ENCODE measurements around the gene PLXNC1. TPM values are rescaled to one million over a fixed set of nuclear protein-coding genes. Genes with fewer than 3 reads are reported as not detected.

The PLXNC1 gene
- total and polyA plus RNA-seq, 9 of the 15 experiments (the other 6 are each of a cell fraction or from before 2014, with no cell fraction given): 0.08 to 0.87 (median 0.28) TPM

GRCh38 chr12:94100990-94101737 is 47.2 kb upstream of the PLXNC1 start (continued):
- TF ChIP-seq ZNF740 (CRISPR knock-in tag; IDR thresholded peaks at IDR 0.05): peak; percentile 25; the same call in 1 of the 2 replicates
- TF ChIP-seq ZNF740 (tag; IDR thresholded peaks at IDR 0.05): 0 out of 4 replicates have a peak, but pooled peaks of 1 of the 2 experiments have one; percentile 34
- no peak for TF ChIP-seq ZNF165 (CRISPR knock-in tag; IDR thresholded peaks at IDR 0.05; ENCODE audit: borderline replicate concordance)
- TF ChIP-seq SOX6 (IDR thresholded peaks at IDR 0.05): no peak
- TF ChIP-seq TOE1 (IDR thresholded peaks at IDR 0.05; ENCODE audit: borderline replicate concordance): no peak
- no peak for TF ChIP-seq TOE1 (CRISPR knock-in tag; IDR thresholded peaks at IDR 0.05; ENCODE audit: borderline replicate concordance, low read depth)
- TF ChIP-seq ZNF644 (tag; IDR thresholded peaks at IDR 0.05; ENCODE audit: low read depth): no peak
- TF ChIP-seq FOXA3 (CRISPR knock-in tag; conservative IDR thresholded peaks at IDR 0.05 in 1 of 2, IDR thresholded peaks at IDR 0.05 in 1 of 2): no peak
- TF ChIP-seq U2AF2 (optimal IDR thresholded peaks at IDR 0.05; ENCODE audit: low read depth, low read length): no peak
- no peak for TF ChIP-seq ZNF121 (CRISPR knock-in tag; conservative IDR thresholded peaks at IDR 0.05)
- peak; percentile 59 for TF ChIP-seq MGA (IDR thresholded peaks at IDR 0.05)
- TF ChIP-seq ZNF436 (CRISPR knock-in tag; IDR thresholded peaks at IDR 0.05): no peak
- TF ChIP-seq SNRNP70 (optimal IDR thresholded peaks at IDR 0.05; ENCODE audit: low read depth, low read length): no peak
- TF ChIP-seq PRMT5 (CRISPR knock-in tag; IDR thresholded peaks at IDR 0.05): no peak
- no peak for TF ChIP-seq ZFPM2 (CRISPR knock-in tag; IDR thresholded peaks at IDR 0.05)
- TF ChIP-seq CTBP1 (IDR thresholded peaks at IDR 0.05; ENCODE audit: borderline replicate concordance): peak; percentile 44
- TF ChIP-seq EP400 (IDR thresholded peaks at IDR 0.05): no peak

Measured in K562 (cell line).